ENCODE data around the gene ARL5C.

Gene ARL5C

DNA sequence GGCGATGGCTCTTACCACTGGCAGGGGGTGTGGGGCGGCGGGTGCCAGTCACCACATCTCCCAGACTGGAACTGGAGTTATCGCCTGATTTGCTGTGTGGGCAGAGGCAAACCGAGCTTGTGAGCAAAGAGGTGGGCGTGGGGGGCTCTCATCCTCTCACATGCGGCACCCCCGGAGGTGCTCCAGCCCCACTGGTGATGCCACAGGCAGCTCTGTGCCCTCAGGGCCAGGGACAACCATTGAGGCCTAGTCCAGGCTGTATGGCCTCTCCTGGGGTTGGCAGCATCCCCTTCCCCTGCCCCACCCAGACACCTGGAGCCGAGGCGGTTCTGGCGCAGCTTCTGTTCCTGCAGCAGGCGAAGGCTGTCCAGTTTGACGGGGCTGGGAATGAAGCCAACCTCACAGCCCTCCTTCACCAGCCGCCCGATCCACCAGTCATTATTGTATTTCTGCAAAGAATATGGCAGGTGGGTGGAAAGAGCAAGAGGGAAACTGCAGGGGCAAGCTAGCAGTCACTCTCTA is 20.6 kb upstream of the ARL5C start:
- ChIA-PET POLR2A (ENCODE audit: low non-redundant PET) (no interaction called here), CTCF (interaction anchor here (0.6 to 1.0 kb wide), 2 partner anchors 58 to 763 kb away, joined by 3 to 4 read pairs; no protein-coding TSS in a partner anchor)
- TF ChIP-seq, protein P1, sequence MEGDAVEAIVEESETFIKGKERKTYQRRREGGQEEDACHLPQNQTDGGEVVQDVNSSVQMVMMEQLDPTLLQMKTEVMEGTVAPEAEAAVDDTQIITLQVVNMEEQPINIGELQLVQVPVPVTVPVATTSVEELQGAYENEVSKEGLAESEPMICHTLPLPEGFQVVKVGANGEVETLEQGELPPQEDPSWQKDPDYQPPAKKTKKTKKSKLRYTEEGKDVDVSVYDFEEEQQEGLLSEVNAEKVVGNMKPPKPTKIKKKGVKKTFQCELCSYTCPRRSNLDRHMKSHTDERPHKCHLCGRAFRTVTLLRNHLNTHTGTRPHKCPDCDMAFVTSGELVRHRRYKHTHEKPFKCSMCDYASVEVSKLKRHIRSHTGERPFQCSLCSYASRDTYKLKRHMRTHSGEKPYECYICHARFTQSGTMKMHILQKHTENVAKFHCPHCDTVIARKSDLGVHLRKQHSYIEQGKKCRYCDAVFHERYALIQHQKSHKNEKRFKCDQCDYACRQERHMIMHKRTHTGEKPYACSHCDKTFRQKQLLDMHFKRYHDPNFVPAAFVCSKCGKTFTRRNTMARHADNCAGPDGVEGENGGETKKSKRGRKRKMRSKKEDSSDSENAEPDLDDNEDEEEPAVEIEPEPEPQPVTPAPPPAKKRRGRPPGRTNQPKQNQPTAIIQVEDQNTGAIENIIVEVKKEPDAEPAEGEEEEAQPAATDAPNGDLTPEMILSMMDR (conservative IDR thresholded peaks at IDR 0.05; ENCODE audit: low read depth): no peak
- no peak overlapping the region for H3K27ac ChIP-seq
- DNase-seq (ENCODE audit: low spot score): no peak

DNA sequence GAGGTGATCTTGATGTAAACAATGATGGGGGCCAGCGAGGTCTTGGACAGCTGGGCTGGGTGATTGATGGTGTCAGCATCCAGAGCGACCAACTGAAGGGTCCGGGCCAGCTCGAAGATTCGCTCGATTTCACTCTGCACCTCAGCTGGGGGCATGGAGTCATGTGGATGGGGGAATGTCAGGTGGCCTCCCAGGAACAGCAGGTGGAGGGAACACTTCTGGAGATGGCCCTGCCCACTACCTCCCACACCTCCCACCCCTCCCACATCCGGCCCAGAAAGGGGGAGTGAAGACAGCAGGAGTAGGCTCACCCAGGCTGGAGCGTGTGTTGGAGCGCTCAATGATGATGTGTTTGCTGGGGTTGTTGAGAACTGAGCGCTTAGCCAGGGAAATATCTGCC is 17.8 kb upstream of the ARL5C start:
- TF ChIP-seq, protein P1 (conservative IDR thresholded peaks at IDR 0.05; ENCODE audit: low read depth): no peak
- ChIA-PET POLR2A (ENCODE audit: low non-redundant PET) (no interaction called here), CTCF (interaction anchor here (0.6 to 1.9 kb wide), 3 partner anchors 9 to 18 kb away, joined by 4 to 8 read pairs (median 6); partner anchors contain the start of gene ARL5C)
- DNase-seq (ENCODE audit: low spot score): no peak
- 0 out of 2 replicates have a peak overlapping the region, but pooled peaks have one; percentile 6 for H3K27ac ChIP-seq

DNA sequence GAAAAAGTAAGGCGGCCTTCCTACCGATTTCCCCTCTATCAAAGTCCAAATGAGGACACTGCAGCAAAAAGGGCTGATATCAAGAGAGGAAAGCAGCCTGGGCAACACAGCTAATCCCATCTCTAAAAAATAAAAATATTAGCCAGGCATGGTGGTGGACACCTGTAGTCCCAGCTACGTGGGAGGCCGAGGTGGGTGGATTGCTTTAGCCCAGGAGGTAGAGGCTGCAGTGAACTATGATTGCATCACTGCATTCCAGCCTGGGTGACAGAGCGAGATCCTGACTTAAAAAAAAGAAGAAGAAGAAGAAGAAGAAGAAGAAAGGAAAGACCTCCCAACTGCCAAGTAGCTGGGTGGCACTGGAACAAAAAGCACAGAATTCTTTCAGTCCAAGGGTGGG is 17.1 kb upstream of the ARL5C start:
- TF ChIP-seq, protein P1 (conservative IDR thresholded peaks at IDR 0.05; ENCODE audit: low read depth): no peak
- H3K27ac ChIP-seq: no peak overlapping the region

DNA sequence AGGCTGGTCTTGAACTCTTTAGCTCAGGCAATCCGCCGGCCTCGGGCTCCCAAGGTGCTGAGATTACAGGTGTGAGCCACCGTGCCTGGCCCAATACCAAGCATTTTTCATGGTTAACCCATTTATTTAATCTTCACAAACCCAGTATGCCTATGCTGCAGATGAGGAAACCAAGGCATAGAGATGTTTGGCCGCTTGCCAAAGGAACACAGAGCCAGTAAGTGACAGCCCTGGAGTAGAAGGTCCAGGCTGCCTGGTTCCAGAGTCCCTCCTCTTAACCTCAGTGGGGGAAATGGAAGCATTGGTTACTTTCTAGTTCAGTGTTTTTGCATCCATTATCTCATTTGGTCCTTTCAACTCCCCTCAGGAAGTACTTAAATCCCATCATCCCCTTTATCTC is 15.3 kb upstream of the ARL5C start:
- ChIA-PET POLR2A (ENCODE audit: low non-redundant PET) (no interaction called here), CTCF (no interaction called here)
- TF ChIP-seq, protein P1 (conservative IDR thresholded peaks at IDR 0.05; ENCODE audit: low read depth): no peak
- no peak overlapping the region for H3K27ac ChIP-seq
- DNase-seq (ENCODE audit: low spot score): no peak

More for the DNA sequence above, 17.1 kb upstream of the ARL5C start:
- DNase-seq (ENCODE audit: low spot score): no peak
- CTCF ChIA-PET: interaction anchor here (0.6 to 1.9 kb wide), 3 partner anchors 9 to 18 kb away, joined by 4 to 8 read pairs (median 6); partner anchors contain the start of gene ARL5C
- POLR2A ChIA-PET (ENCODE audit: low non-redundant PET): no interaction called here

DNA sequence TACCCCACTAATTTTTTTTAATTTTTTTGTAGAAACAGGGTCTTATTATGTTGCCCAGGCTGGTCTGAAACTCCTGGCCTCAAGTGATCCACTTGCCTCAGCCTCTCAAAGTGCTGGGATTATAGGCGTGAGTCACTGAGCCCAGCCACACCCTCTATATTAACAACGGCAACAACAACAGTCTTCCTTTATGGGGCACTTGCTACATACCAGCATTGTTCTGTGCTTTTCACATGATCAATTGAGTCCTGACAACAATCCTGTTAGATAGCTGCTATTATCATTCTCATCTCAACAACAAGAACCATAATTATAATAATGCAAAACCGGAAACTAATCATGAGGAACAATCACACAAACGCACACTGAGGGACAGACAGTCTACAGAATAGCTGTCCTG is 12.6 kb upstream of the ARL5C start:
- ChIA-PET CTCF (no interaction called here), POLR2A (ENCODE audit: low non-redundant PET) (interaction anchor here (0.6 kb wide), 1 partner anchor 21 kb away, joined by 3 read pairs; the partner anchor contains the start of gene RPL19)
- TF ChIP-seq, protein P1 (conservative IDR thresholded peaks at IDR 0.05; ENCODE audit: low read depth): no peak
- DNase-seq (ENCODE audit: low spot score): peak; percentile 57
- H3K27ac ChIP-seq: peak overlapping the region; percentile 65

DNA sequence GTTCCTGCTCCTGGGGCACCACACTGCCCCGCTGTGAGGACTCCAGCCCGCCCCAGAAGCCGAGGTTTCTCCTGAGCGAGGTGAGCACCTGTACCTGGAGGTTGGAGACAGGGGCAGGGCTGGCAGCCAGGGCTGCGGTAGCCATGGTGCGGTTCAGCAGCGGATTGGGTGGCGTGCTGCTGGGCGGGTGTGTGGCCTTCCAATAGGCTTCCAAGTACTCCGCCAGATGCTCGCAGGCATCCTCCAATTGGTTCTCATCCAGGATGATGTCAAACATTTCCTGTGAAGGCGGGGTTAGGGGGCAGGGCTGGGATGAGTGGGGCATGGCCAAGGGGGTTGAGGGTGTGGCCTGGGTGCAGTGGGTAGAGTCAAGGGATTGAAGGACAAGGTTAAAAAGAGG is 11.3 kb upstream of the ARL5C start:
- ChIA-PET POLR2A (ENCODE audit: low non-redundant PET) (no interaction called here), CTCF (no interaction called here)
- no peak for DNase-seq (ENCODE audit: low spot score)
- TF ChIP-seq, protein P1 (conservative IDR thresholded peaks at IDR 0.05; ENCODE audit: low read depth): no peak
- H3K27ac ChIP-seq: no peak overlapping the region; the same call in 1 of the 2 replicates

Measured in RWPE1 (cell line).